Measurements from ENCODE around the gene KAZN. TPM values are rescaled to one million over a fixed set of nuclear protein-coding genes. Genes with fewer than 3 reads are reported as not detected.
A peak's percentile ranks its signal among the peaks of the same experiment; 100 is the strongest.

Gene KAZN
- total RNA-seq, 6 experiments from 2014 or later, result 13.1 to 22.3 (median 20.7) TPM

GRCh38 chr1:14964711-14965055 lies 366.2 kb downstream of the KAZN start:
- Mint-ChIP-seq H3K9me3 (no peaks in the 10 kb centered on the region), H3K36me3 (ENCODE audit: low read depth) (peaks cover 47% of the 10 kb centered on the region), H3K4me3 (no peak overlapping the region), H3K27ac (peak overlapping the region; percentile 48; the same call in 1 of the 2 replicates), H3K4me1 (ENCODE audit: low read depth) (peaks cover 43% of the 10 kb centered on the region), H3K27me3 (ENCODE audit: insufficient read depth) (peaks cover 2% of the 10 kb centered on the region)
- no peak for TF ChIP-seq CTCF (IDR thresholded peaks at IDR 0.05)
- no peak for DNase-seq

GRCh38 chr1:14968251-14968851 lies 369.9 kb downstream of the KAZN start:
- peaks cover 68% of the 10 kb centered on the region for H3K4me1 Mint-ChIP-seq (ENCODE audit: low read depth)
- peaks cover 4% of the 10 kb centered on the region for H3K27me3 Mint-ChIP-seq (ENCODE audit: insufficient read depth)
- TF ChIP-seq CTCF (IDR thresholded peaks at IDR 0.05), result no peak; the same call in 1 of the 2 replicates
- H3K36me3 Mint-ChIP-seq (ENCODE audit: low read depth), result peaks cover 23% of the 10 kb centered on the region
- DNase-seq, result peak; percentile 96
- peaks cover 2% of the 10 kb centered on the region; the same call in 1 of the 2 replicates for H3K9me3 Mint-ChIP-seq
- peak overlapping the region; percentile 97 for H3K27ac Mint-ChIP-seq
- H3K4me3 Mint-ChIP-seq, result peak overlapping the region; percentile 60

- H3K4me1 Mint-ChIP-seq (ENCODE audit: low read depth), result peaks cover 65% of the 10 kb centered on the region
Observed at GRCh38 chr1:14969006-14969405, 370.5 kb downstream of the KAZN start.

GRCh38 chr1:14970115-14970798 lies 371.8 kb downstream of the KAZN start:
- peaks cover 62% of the 10 kb centered on the region for H3K4me1 Mint-ChIP-seq (ENCODE audit: low read depth)
- peaks cover 19% of the 10 kb centered on the region for H3K36me3 Mint-ChIP-seq (ENCODE audit: low read depth)
- peak overlapping the region; percentile 76 for H3K4me3 Mint-ChIP-seq
- TF ChIP-seq CTCF (IDR thresholded peaks at IDR 0.05), result no peak
- peak overlapping the region; percentile 82 for H3K27ac Mint-ChIP-seq
- H3K9me3 Mint-ChIP-seq, result peaks cover 7% of the 10 kb centered on the region; the same call in 1 of the 2 replicates
- DNase-seq, result peak; percentile 92
- H3K27me3 Mint-ChIP-seq (ENCODE audit: insufficient read depth), result peaks cover 4% of the 10 kb centered on the region

More at GRCh38 chr1:14969006-14969405, 370.5 kb downstream of the KAZN start:
- Mint-ChIP-seq H3K36me3 (ENCODE audit: low read depth) (peaks cover 23% of the 10 kb centered on the region), H3K27ac (peak overlapping the region; percentile 97), H3K27me3 (ENCODE audit: insufficient read depth) (peaks cover 4% of the 10 kb centered on the region), H3K9me3 (peaks cover 7% of the 10 kb centered on the region; the same call in 1 of the 2 replicates), H3K4me3 (peak overlapping the region; percentile 54)
- DNase-seq, result no peak
- no peak for TF ChIP-seq CTCF (IDR thresholded peaks at IDR 0.05)

- peaks cover 19% of the 10 kb centered on the region for H3K36me3 Mint-ChIP-seq (ENCODE audit: low read depth)
- peak overlapping the region; percentile 82 for H3K27ac Mint-ChIP-seq
- peak overlapping the region; percentile 76 for H3K4me3 Mint-ChIP-seq
- TF ChIP-seq CTCF (IDR thresholded peaks at IDR 0.05), result no peak
- H3K4me1 Mint-ChIP-seq (ENCODE audit: low read depth), result peaks cover 59% of the 10 kb centered on the region
- peaks cover 7% of the 10 kb centered on the region; the same call in 1 of the 2 replicates for H3K9me3 Mint-ChIP-seq
- DNase-seq, result no peak
- peaks cover 4% of the 10 kb centered on the region for H3K27me3 Mint-ChIP-seq (ENCODE audit: insufficient read depth)
Observed at GRCh38 chr1:14970799-14971141, 372.3 kb downstream of the KAZN start.

Measured in HFFc6 (cell line).